Neuronal stem cell (in vitro differentiated cells): ENCODE results near the gene FAM181A.

Source experiments
- DNase-seq: peaks from one replicate; pipeline ENCODE4 v3.0.0-alpha.2; 2013; ENCODE audit warnings: low spot score
- H2AFZ ChIP-seq: one replicate; pipeline ENCODE4 v1.6.1; 2013; ENCODE audit warnings: mild to moderate bottlenecking, low read length, inconsistent platforms
- H2AK5ac ChIP-seq: 2 replicates; pipeline ENCODE4 v1.6.1; 2013; ENCODE audit warnings: low read depth, mild to moderate bottlenecking, inconsistent platforms, low read length, moderate library complexity, mixed read lengths
- H2BK120ac ChIP-seq: 2 replicates; pipeline ENCODE4 v1.6.1; 2013; ENCODE audit warnings: low read depth, mild to moderate bottlenecking, inconsistent platforms, low read length, moderate library complexity, mixed read lengths
- H2BK12ac ChIP-seq: one replicate; pipeline ENCODE4 v1.6.1; 2013; ENCODE audit warnings: low read length, inconsistent platforms
- H2BK15ac ChIP-seq: 2 replicates; pipeline ENCODE4 v1.6.1; 2013; ENCODE audit warnings: mild to moderate bottlenecking, low read length, inconsistent platforms, mixed read lengths
- H2BK5ac ChIP-seq: one replicate; pipeline ENCODE4 v1.6.1; 2013; ENCODE audit warnings: inconsistent platforms, mild to moderate bottlenecking, low read length, moderate library complexity
- H3K14ac ChIP-seq: one replicate; pipeline ENCODE4 v1.6.1; 2013; ENCODE audit warnings: low read length, inconsistent platforms
- H3K18ac ChIP-seq: 2 replicates; pipeline ENCODE4 v1.6.1; 2013; ENCODE audit warnings: low read length, inconsistent platforms
- H3K23ac ChIP-seq: 2 replicates; pipeline ENCODE4 v1.6.1; 2013; ENCODE audit warnings: low read depth, mild to moderate bottlenecking, mixed read lengths, low read length, inconsistent platforms; ENCODE audit not compliant: poor library complexity
- H3K27ac ChIP-seq: replicated peaks from 3 replicates; pipeline ENCODE4 v1.5.1; 2013; ENCODE audit warnings: low read length, inconsistent platforms
- H3K27me3 ChIP-seq, 3 experiments: 2 replicates each; pipeline ENCODE4 v1.6.1; 2013; ENCODE audit warnings: low read length in 3 of 3, mild to moderate bottlenecking in 2 of 3, inconsistent platforms in 1 of 3, low read depth in 1 of 3, mixed read lengths in 1 of 3, moderate library complexity in 1 of 3; ENCODE audit not compliant: control insufficient read depth in 3 of 3, insufficient read depth in 3 of 3
- H3K36me3 ChIP-seq, 2 donors: replicated peaks in 1 of 2; 2 replicates each; pipeline ENCODE4 v1.6.1; 2013; ENCODE audit warnings: low read length in 2 of 2; ENCODE audit not compliant: control insufficient read depth in 2 of 2, insufficient read depth in 2 of 2
- H3K4ac ChIP-seq: 2 replicates; pipeline ENCODE4 v1.6.1; 2013; ENCODE audit warnings: inconsistent platforms, mild to moderate bottlenecking, low read length, moderate library complexity
- H3K4me1 ChIP-seq, 2 donors: 1 replicate in 1 of 2; 2 replicates in 1 of 2; pipeline ENCODE4 v1.6.1; 2013; ENCODE audit warnings: low read length in 2 of 2, low read depth in 1 of 2; ENCODE audit not compliant: control insufficient read depth in 2 of 2, insufficient read depth in 1 of 2
- H3K4me2 ChIP-seq: one replicate; pipeline ENCODE4 v1.6.1; 2013; ENCODE audit warnings: mild to moderate bottlenecking, low read length, inconsistent platforms; ENCODE audit not compliant: insufficient read depth, poor library complexity, severe bottlenecking
- H3K4me3 ChIP-seq, 2 donors: 2 replicates each; pipeline ENCODE4 v1.5.1; 2013; ENCODE audit warnings: low read length in 2 of 2, mild to moderate bottlenecking in 2 of 2, inconsistent platforms in 1 of 2, moderate library complexity in 1 of 2
- H3K79me1 ChIP-seq: one replicate; pipeline ENCODE4 v1.6.1; 2013; ENCODE audit warnings: low read depth, mild to moderate bottlenecking, inconsistent platforms, low read length, moderate library complexity
- H3K9ac ChIP-seq: one replicate; pipeline ENCODE4 v1.6.1; 2013; ENCODE audit warnings: mild to moderate bottlenecking, low read depth, low read length, inconsistent platforms; ENCODE audit not compliant: poor library complexity
- H3K9me3 ChIP-seq, 2 donors: replicated peaks in 1 of 2; 2 replicates each; pipeline versions ENCODE3 to v1.6.1; 2013; ENCODE audit warnings: low read length in 2 of 2, mild to moderate bottlenecking in 2 of 2, inconsistent platforms in 1 of 2, low read depth in 1 of 2, mixed read lengths in 1 of 2, moderate library complexity in 1 of 2; ENCODE audit not compliant: control insufficient read depth in 2 of 2, insufficient read depth in 1 of 2
- H4K8ac ChIP-seq: one replicate; pipeline ENCODE4 v1.6.1; 2013; ENCODE audit warnings: low read depth, mild to moderate bottlenecking, inconsistent platforms, low read length, moderate library complexity
- H4K91ac ChIP-seq: one replicate; pipeline ENCODE4 v1.6.1; 2013; ENCODE audit warnings: low read length, low read depth, mild to moderate bottlenecking, inconsistent platforms; ENCODE audit not compliant: poor library complexity
- WGBS, 2 donors: extraction: QIAGEN DNeasy Blood & Tissue Kit; methylation state at CpG; one replicate each; pipeline ENCODE4 v1.1.7; 2013; ENCODE audit warnings: missing lambda C conversion rate in 2 of 2, mixed read lengths in 1 of 2; ENCODE audit not compliant: insufficient read length in 2 of 2, insufficient replicate concordance in 1 of 2; ENCODE audit errors: extremely low coverage in 2 of 2; 5-methylcytosine and 5-hydroxymethylcytosine counted together

FAM181A gene

GRCh38 chr14:93924592-93925355, 2.4 kb upstream of the FAM181A start:
- no peak overlapping the region for H3K4ac ChIP-seq

GRCh38 chr14:93925374-93925895, 1.7 kb upstream of the FAM181A start:
- Histone ChIP-seq H2AK5ac (peak overlapping the region; percentile 93), H4K8ac (peak overlapping the region; percentile 88), H3K9ac (no peak overlapping the region), H3K36me3 (peaks cover 0 to 34% of the 10 kb centered on the region in 2 donors), H3K27ac (peak overlapping the region; percentile 78), H2AFZ (peak overlapping the region; percentile 80), H3K79me1 (no peaks in the 10 kb centered on the region), H3K4me1 (peaks cover 27 to 29% of the 10 kb centered on the region in 2 donors), H3K4me3 (peak overlapping the region in 1 of 2 donors; percentile 77), H3K9me3 (peaks cover 0 to 8% of the 10 kb centered on the region in 2 donors), H3K4ac (peak overlapping the region; percentile 60), H3K4me2 (no peak overlapping the region), H2BK5ac (peak overlapping the region; percentile 43), H3K27me3 (no peaks in the 10 kb centered on the region), H2BK120ac (no peak overlapping the region), H3K23ac (no peak overlapping the region), H3K18ac (peak overlapping the region; percentile 78), H2BK12ac (peak overlapping the region; percentile 8), H2BK15ac (peak overlapping the region; percentile 78), H3K14ac (peak overlapping the region; percentile 42), H4K91ac (peak overlapping the region; percentile 64)
- WGBS, 2 donors = no CpG with 5 or more reads among the region's 13 CpGs
- no peak for DNase-seq

More at GRCh38 chr14:93924592-93925355, 2.4 kb upstream of the FAM181A start:
- Histone ChIP-seq H3K4me3 (no peak overlapping the region), H3K79me1 (no peaks in the 10 kb centered on the region), H3K27me3 (no peaks in the 10 kb centered on the region), H2BK15ac (peak overlapping the region; percentile 78), H3K36me3 (peaks cover 0 to 29% of the 10 kb centered on the region in 2 donors), H2BK5ac (no peak overlapping the region), H3K9me3 (peaks cover 0 to 8% of the 10 kb centered on the region in 2 donors), H4K91ac (no peak overlapping the region), H3K4me2 (no peak overlapping the region), H3K18ac (peak overlapping the region; percentile 24), H3K9ac (no peak overlapping the region), H3K14ac (peak overlapping the region; percentile 39), H2BK12ac (peak overlapping the region; percentile 8), H2AK5ac (peak overlapping the region; percentile 93), H4K8ac (no peak overlapping the region), H3K27ac (no peak overlapping the region), H3K4me1 (peaks cover 27 to 29% of the 10 kb centered on the region in 2 donors), H2BK120ac (peak overlapping the region; percentile 21), H2AFZ (no peak overlapping the region), H3K23ac (no peak overlapping the region)
- no CpG with 5 or more reads among the region's 14 CpGs for WGBS, 2 donors
- no peak for DNase-seq

- H2AK5ac ChIP-seq = peak overlapping the region; percentile 93
- no peak overlapping the region for H3K4ac ChIP-seq
- no peak overlapping the region for H3K4me2 ChIP-seq
- no peak overlapping the region for H2BK120ac ChIP-seq
- H3K9ac ChIP-seq = no peak overlapping the region
- H3K9me3 ChIP-seq = peaks cover 0 to 8% of the 10 kb centered on the region in 2 donors
- H2AFZ ChIP-seq = peak overlapping the region; percentile 80
- H3K4me1 ChIP-seq = peaks cover 27 to 29% of the 10 kb centered on the region in 2 donors
- H2BK5ac ChIP-seq = peak overlapping the region; percentile 43
- H3K23ac ChIP-seq = no peak overlapping the region
- no peak overlapping the region for H3K14ac ChIP-seq
- WGBS, 2 donors = no CpG with 5 or more reads among the region's 21 CpGs
- peak overlapping the region; percentile 86 for H3K18ac ChIP-seq
- H3K27me3 ChIP-seq = no peaks in the 10 kb centered on the region
- H3K4me3 ChIP-seq = peak overlapping the region in 1 of 2 donors; percentile 77
- H2BK12ac ChIP-seq = no peak overlapping the region
- peaks cover 0 to 34% of the 10 kb centered on the region in 2 donors for H3K36me3 ChIP-seq
- H3K27ac ChIP-seq = peak overlapping the region; percentile 78
- peak overlapping the region; percentile 64 for H4K91ac ChIP-seq
- DNase-seq = peak; percentile 58
- H4K8ac ChIP-seq = no peak overlapping the region
- no peaks in the 10 kb centered on the region for H3K79me1 ChIP-seq
- H2BK15ac ChIP-seq = no peak overlapping the region
Observed at GRCh38 chr14:93926245-93926872, 785 bp upstream of the FAM181A start.

- peak overlapping the region in 1 of 2 donors; percentile 77 for H3K4me3 ChIP-seq
- peak overlapping the region; percentile 94 for H4K91ac ChIP-seq
- H3K79me1 ChIP-seq = no peaks in the 10 kb centered on the region
- peak overlapping the region; percentile 90 for H3K18ac ChIP-seq
- peak overlapping the region; percentile 92 for H3K14ac ChIP-seq
- H2BK15ac ChIP-seq = peak overlapping the region; percentile 79
- no peak overlapping the region for H3K4me2 ChIP-seq
- H3K36me3 ChIP-seq = peaks cover 0 to 34% of the 10 kb centered on the region in 2 donors
- peaks cover 29 to 30% of the 10 kb centered on the region in 2 donors for H3K4me1 ChIP-seq
- WGBS, 2 donors = no CpG with 5 or more reads among the region's 6 CpGs
- H3K9ac ChIP-seq = peak overlapping the region; percentile 38
- no peak overlapping the region for H4K8ac ChIP-seq
- H2AFZ ChIP-seq = peak overlapping the region; percentile 80
- peak overlapping the region; percentile 78 for H3K27ac ChIP-seq
- H2BK12ac ChIP-seq = peak overlapping the region; percentile 93
- no peaks in the 10 kb centered on the region for H3K27me3 ChIP-seq
- H2AK5ac ChIP-seq = peak overlapping the region; percentile 95
- peak overlapping the region; percentile 90 for H2BK120ac ChIP-seq
- H3K4ac ChIP-seq = peak overlapping the region; percentile 8
- H2BK5ac ChIP-seq = peak overlapping the region; percentile 85
- no peak for DNase-seq
- H3K23ac ChIP-seq = no peak overlapping the region
- peaks cover 0 to 8% of the 10 kb centered on the region in 2 donors for H3K9me3 ChIP-seq
Observed at GRCh38 chr14:93927800-93928145, 629 bp downstream of the FAM181A start.
